ENCODE data around the gene NINJ2.

- no peak for TF ChIP-seq POLR2A (IDR thresholded peaks at IDR 0.05)
- no peak for TF ChIP-seq CTCF (IDR thresholded peaks at IDR 0.05)
- no peak for TF ChIP-seq POLR2AphosphoS5 (IDR thresholded peaks at IDR 0.05)
Measured at GRCh38 chr12:614411-614970, 48.8 kb downstream of the NINJ2 start.
